Measurements from ENCODE around the gene RCAN2. TPM values are rescaled to one million over a fixed set of nuclear protein-coding genes. Genes with fewer than 3 reads are reported as not detected.

Gene RCAN2
- total and polyA plus RNA-seq, 7 donors, result 5.0 to 22.7 (median 9.1) TPM

- no peaks in the 10 kb centered on the region for H3K36me3 ChIP-seq
- WGBS, 2 donors, result 79 to 83% methylated on average over 9 of the region's 9 CpGs
- TF ChIP-seq POLR2AphosphoS5 (IDR thresholded peaks at IDR 0.05), result no peak
- TF ChIP-seq EP300 (IDR thresholded peaks at IDR 0.05), result no peak
- no peak for TF ChIP-seq POLR2A (IDR thresholded peaks at IDR 0.05)
- no peak for TF ChIP-seq CTCF (IDR thresholded peaks at IDR 0.05)
- DNase-seq, result no peak
- H3K9me3 ChIP-seq, result no peaks in the 10 kb centered on the region
- H3K27me3 ChIP-seq, result no peaks in the 10 kb centered on the region
- intact Hi-C loops (cut with DNase I), result no loop called here
- no peak overlapping the region for H3K4me3 ChIP-seq
- peak overlapping the region in 1 of 4 donors; percentile 39 for H3K27ac ChIP-seq
- H3K4me1 ChIP-seq, result no peaks in the 10 kb centered on the region
These were observed 22.7 kb downstream of the RCAN2 start for GRCh38 chr6:46468403-46469010.

- TF ChIP-seq EP300 (IDR thresholded peaks at IDR 0.05) (no peak), POLR2A (IDR thresholded peaks at IDR 0.05) (no peak), CTCF (IDR thresholded peaks at IDR 0.05) (no peak), POLR2AphosphoS5 (IDR thresholded peaks at IDR 0.05) (no peak)
- H3K27ac ChIP-seq, result no peak overlapping the region
- H3K4me1 ChIP-seq, result no peaks in the 10 kb centered on the region
- 82 to 84% methylated on average over 4 of the region's 4 CpGs for WGBS, 2 donors
- no peak for DNase-seq
- no peaks in the 10 kb centered on the region for H3K9me3 ChIP-seq
- no peak overlapping the region for H3K4me3 ChIP-seq
- H3K27me3 ChIP-seq, result no peaks in the 10 kb centered on the region
- H3K36me3 ChIP-seq, result no peaks in the 10 kb centered on the region
- intact Hi-C loops (cut with DNase I), result no loop called here
These were observed 24.7 kb downstream of the RCAN2 start for GRCh38 chr6:46466570-46466969.

- Histone ChIP-seq H3K4me3 (no peak overlapping the region), H3K36me3 (no peaks in the 10 kb centered on the region), H3K4me1 (no peaks in the 10 kb centered on the region), H3K9me3 (no peaks in the 10 kb centered on the region), H3K27me3 (no peaks in the 10 kb centered on the region), H3K27ac (peak overlapping the region in 1 of 4 donors; percentile 40)
- intact Hi-C loops (cut with DNase I), result no loop called here
- TF ChIP-seq POLR2A (IDR thresholded peaks at IDR 0.05) (no peak), CTCF (IDR thresholded peaks at IDR 0.05) (no peak)
- WGBS, 2 donors, result 57 to 60% methylated on average over 4 of the region's 4 CpGs
- no peak for DNase-seq
These were observed 25.7 kb downstream of the RCAN2 start for GRCh38 chr6:46465294-46466165.

GRCh38 chr6:46456297-46456696 lies 35.0 kb downstream of the RCAN2 start:
- peaks cover 0 to 21% (median 13%) of the 10 kb centered on the region in 4 donors for H3K4me1 ChIP-seq
- no peak for DNase-seq
- H3K9me3 ChIP-seq, result no peaks in the 10 kb centered on the region
- H3K4me3 ChIP-seq, result no peak overlapping the region
- no peak for TF ChIP-seq CTCF (IDR thresholded peaks at IDR 0.05)
- TF ChIP-seq POLR2AphosphoS5 (IDR thresholded peaks at IDR 0.05), result no peak
- TF ChIP-seq EP300 (IDR thresholded peaks at IDR 0.05), result no peak
- TF ChIP-seq POLR2A (IDR thresholded peaks at IDR 0.05), result no peak
- H3K27me3 ChIP-seq, result no peaks in the 10 kb centered on the region
- intact Hi-C loops (cut with DNase I), result no loop called here
- H3K27ac ChIP-seq, result no peak overlapping the region
- WGBS, 2 donors, result 95 to 98% methylated on average over 2 of the region's 2 CpGs
- no peaks in the 10 kb centered on the region for H3K36me3 ChIP-seq
